BE2C (cell line): ENCODE data around the gene ABCB11.

ENCODE experiments used
- DNase-seq: peaks from one replicate; pipeline ENCODE4 v3.0.0-alpha.2; 2020
- H3K27me3 ChIP-seq: fragments of 250-450 bp; sonication (Bioruptor Pico); 2 replicates; pipeline ENCODE4 v1.5.1; 2020; ENCODE audit warnings: mild to moderate bottlenecking
- H3K36me3 ChIP-seq: fragments of 250-450 bp; sonication (Bioruptor Pico); 2 replicates; pipeline ENCODE4 v1.5.1; 2020; ENCODE audit warnings: mild to moderate bottlenecking
- H3K4me1 ChIP-seq: fragments of 250-450 bp; sonication (Bioruptor Pico); 2 replicates; pipeline ENCODE4 v1.5.1; 2020
- H3K4me3 ChIP-seq: 2 replicates; pipeline ENCODE4 v1.5.1; 2011; ENCODE audit warnings: low read depth, low read length
- H3K9me3 ChIP-seq: fragments of 250-450 bp; sonication (Bioruptor Pico); 2 replicates; pipeline ENCODE4 v1.5.1; 2020
- CTCF ChIP-seq: IDR thresholded peaks from 2 replicates; pipeline ENCODE4 v1.5.1; 2012; ENCODE audit warnings: mild to moderate bottlenecking, low read depth, low read length

ABCB11 gene

DNA sequence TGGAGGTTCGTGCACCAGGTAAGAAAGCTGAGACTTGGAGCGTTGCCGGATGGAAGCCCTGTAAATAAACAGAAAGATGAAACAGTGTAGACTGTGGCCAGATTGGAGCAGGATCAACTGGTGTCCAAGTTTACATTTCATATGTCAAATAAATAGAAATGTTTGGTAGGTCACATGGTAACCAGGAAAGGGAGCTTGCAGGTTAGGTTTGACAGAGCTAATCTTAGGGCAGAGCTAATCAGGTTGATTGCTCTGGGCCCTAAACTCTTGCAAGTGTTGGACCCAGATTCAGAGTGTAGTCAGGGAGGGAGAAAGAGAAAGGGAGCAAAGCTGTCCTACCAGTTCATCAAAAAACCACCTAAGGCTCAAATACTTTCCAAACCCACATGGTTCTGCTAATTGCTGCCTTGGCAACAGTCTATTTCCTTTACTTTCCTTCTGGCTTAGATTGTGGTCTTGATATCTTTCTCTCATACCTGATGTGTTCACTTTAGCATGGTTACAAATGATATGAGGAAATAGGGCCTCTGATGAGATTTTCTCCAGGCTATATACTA, 66.8 kb downstream of the ABCB11 start:
- no peak for TF ChIP-seq CTCF
- DNase-seq, result no peak

DNA sequence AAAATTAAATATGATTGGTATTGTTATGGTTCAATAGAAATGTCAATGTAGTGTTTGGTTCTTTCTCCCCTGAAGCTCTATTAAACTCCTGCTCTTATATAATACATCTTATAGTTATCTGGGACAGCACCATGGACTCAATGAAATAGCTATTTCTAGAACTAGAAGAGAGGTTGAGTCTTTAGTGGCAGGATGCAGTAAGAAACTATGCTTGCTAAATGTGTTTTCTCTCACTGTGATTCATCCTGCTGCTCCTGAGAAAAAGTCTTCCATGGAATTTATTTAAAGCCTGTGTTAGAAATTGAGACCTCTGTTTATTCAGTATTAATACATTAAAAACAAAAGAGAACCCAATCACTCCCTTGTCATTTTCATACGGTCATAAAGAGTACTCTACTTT, 68.5 kb downstream of the ABCB11 start:
- no peaks in the 10 kb centered on the region for H3K36me3 ChIP-seq
- no peaks in the 10 kb centered on the region for H3K9me3 ChIP-seq
- TF ChIP-seq CTCF, result no peak
- no peak for DNase-seq
- no peaks in the 10 kb centered on the region for H3K4me1 ChIP-seq
- H3K27me3 ChIP-seq, result no peaks in the 10 kb centered on the region; the same call in 1 of the 2 replicates
- no peak overlapping the region for H3K4me3 ChIP-seq

More for the DNA sequence above, 66.8 kb downstream of the ABCB11 start:
- Histone ChIP-seq H3K4me3 (no peak overlapping the region), H3K4me1 (no peaks in the 10 kb centered on the region), H3K36me3 (no peaks in the 10 kb centered on the region), H3K27me3 (no peaks in the 10 kb centered on the region; the same call in 1 of the 2 replicates), H3K9me3 (no peaks in the 10 kb centered on the region)

GRCh38 chr2:168961450-168962229, 69.5 kb downstream of the ABCB11 start:
- TF ChIP-seq CTCF, result peak; percentile 71
- DNase-seq, result peak; percentile 13
- Histone ChIP-seq H3K9me3 (no peaks in the 10 kb centered on the region), H3K4me1 (no peaks in the 10 kb centered on the region), H3K27me3 (peaks cover 4% of the 10 kb centered on the region), H3K4me3 (no peak overlapping the region), H3K36me3 (no peaks in the 10 kb centered on the region)

DNA sequence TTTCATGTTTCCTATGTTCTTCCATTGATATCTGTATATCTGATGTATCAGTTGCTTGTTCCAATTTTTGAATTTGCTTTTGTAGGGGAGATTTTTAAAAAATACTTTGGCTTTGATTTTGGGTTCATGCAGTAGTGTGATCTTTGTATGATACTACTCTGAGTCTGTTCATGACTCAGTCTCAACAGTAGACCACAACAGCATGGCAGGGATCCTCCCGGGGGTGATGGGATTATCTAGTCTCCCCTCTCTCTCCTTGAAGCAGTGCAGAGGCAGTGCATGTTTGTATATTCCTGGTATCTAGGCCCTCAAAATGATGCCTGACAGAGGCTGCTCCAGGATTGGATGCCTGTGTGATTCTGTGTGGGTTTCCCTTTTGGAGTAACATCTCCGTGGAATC, 74.7 kb downstream of the ABCB11 start:
- Histone ChIP-seq H3K4me1 (no peaks in the 10 kb centered on the region), H3K27me3 (peaks cover 4% of the 10 kb centered on the region), H3K4me3 (no peak overlapping the region), H3K36me3 (no peaks in the 10 kb centered on the region), H3K9me3 (no peaks in the 10 kb centered on the region)
- TF ChIP-seq CTCF, result no peak
- no peak for DNase-seq

DNA sequence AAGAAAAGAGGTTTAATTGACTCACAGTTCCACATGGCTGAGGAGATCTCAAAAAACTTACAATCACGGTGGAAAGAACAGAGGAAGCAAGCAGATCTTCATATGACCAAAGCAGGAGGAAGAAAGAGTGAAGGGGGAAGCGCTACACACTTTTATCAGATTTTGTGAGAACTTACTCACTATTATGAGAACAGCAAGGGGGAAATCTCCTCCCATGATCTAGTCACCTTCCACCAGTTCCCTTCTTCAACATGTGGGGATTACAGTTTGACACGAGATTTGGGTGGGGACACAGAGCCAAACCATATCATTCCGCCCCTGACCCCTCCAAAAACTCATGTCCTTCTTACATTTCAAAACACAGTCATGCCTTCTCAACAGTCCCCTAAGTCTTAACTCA, 75.8 kb downstream of the ABCB11 start:
- H3K4me3 ChIP-seq, result no peak overlapping the region

More for the DNA sequence above, 75.8 kb downstream of the ABCB11 start:
- no peak for DNase-seq
- TF ChIP-seq CTCF, result no peak
- H3K9me3 ChIP-seq, result no peaks in the 10 kb centered on the region
- no peaks in the 10 kb centered on the region for H3K4me1 ChIP-seq
- H3K27me3 ChIP-seq, result peaks cover 4% of the 10 kb centered on the region
- no peaks in the 10 kb centered on the region for H3K36me3 ChIP-seq
